ENCODE results near the gene TRIM29. TPM values are rescaled to one million over a fixed set of nuclear protein-coding genes. Genes with fewer than 3 reads are reported as not detected.
A peak's percentile ranks its signal among the peaks of the same experiment; 100 is the strongest.

Gene TRIM29
- total and polyA plus RNA-seq, 2 of the 13 experiments (the other 11 are each of a cell fraction or from before 2014, with no cell fraction given) = 0.86 TPM

DNA sequence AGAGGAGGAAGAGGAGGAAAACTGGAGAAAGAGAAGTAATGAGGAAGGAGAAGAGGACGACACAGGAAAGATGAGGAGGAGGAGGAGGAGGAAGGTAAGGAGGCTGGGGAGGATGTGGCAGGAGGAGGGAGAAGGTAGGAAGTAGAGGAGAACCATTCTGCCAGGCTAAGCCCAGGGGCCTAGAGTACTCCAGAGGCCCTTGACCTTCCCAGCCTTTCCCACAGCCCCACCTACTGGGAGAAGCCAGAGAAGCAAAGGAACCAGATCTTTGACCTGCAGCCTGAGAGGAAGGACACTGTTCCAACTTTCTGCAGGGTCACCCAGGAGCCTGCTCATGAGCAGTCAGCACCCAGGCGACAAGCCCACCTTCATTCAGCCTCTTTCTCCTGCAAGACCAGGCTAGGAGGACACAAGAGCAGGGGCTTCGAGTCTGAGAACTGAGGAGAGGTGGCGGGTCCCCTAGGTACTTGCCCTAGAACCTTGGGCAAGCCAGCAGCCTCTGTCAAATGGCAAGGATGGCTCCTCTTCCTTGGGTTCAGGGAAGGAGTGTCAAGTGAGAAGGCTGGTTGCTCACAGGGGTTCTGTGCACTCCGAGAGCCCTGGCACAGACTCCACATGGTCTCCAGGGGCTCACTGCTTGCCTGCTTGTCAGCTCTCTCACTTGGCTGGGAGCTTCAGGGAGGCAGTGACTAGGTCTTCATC, 45.0 kb upstream of the TRIM29 start (continued):
- TF ChIP-seq, protein P1, sequence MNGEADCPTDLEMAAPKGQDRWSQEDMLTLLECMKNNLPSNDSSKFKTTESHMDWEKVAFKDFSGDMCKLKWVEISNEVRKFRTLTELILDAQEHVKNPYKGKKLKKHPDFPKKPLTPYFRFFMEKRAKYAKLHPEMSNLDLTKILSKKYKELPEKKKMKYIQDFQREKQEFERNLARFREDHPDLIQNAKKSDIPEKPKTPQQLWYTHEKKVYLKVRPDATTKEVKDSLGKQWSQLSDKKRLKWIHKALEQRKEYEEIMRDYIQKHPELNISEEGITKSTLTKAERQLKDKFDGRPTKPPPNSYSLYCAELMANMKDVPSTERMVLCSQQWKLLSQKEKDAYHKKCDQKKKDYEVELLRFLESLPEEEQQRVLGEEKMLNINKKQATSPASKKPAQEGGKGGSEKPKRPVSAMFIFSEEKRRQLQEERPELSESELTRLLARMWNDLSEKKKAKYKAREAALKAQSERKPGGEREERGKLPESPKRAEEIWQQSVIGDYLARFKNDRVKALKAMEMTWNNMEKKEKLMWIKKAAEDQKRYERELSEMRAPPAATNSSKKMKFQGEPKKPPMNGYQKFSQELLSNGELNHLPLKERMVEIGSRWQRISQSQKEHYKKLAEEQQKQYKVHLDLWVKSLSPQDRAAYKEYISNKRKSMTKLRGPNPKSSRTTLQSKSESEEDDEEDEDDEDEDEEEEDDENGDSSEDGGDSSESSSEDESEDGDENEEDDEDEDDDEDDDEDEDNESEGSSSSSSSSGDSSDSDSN (CRISPR knock-in tag; IDR thresholded peaks at IDR 0.05) = no peak; the same call in 1 of the 2 replicates
- TF ChIP-seq PAX8 (CRISPR knock-in tag; IDR thresholded peaks at IDR 0.05; ENCODE audit: borderline replicate concordance) (no peak), GFI1 (CRISPR knock-in tag; IDR thresholded peaks at IDR 0.05; ENCODE audit: borderline replicate concordance) (0 out of 2 replicates have a peak, but pooled peaks have one; percentile 50), CAMTA2 (CRISPR knock-in tag; IDR thresholded peaks at IDR 0.05; ENCODE audit: borderline replicate concordance) (no peak), MED1 (CRISPR knock-in tag; IDR thresholded peaks at IDR 0.05) (peak; percentile 65), HOXA3 (CRISPR knock-in tag; IDR thresholded peaks at IDR 0.05) (peak; percentile 61; the same call in 1 of the 2 replicates), ZNF501 (CRISPR knock-in tag; IDR thresholded peaks at IDR 0.05) (no peak), ZNF614 (CRISPR knock-in tag; IDR thresholded peaks at IDR 0.05; ENCODE audit: borderline replicate concordance) (peak; percentile 66; the same call in 1 of the 2 replicates), YEATS4 (CRISPR knock-in tag; IDR thresholded peaks at IDR 0.05; ENCODE audit: borderline replicate concordance) (no peak), MYNN (CRISPR knock-in tag; IDR thresholded peaks at IDR 0.05; ENCODE audit: low read depth) (no peak), TAF1 (CRISPR knock-in tag; IDR thresholded peaks at IDR 0.05) (no peak), XRCC5 (optimal IDR thresholded peaks at IDR 0.05; ENCODE audit: low read length) (peak; percentile 76)
- TF ChIP-seq, protein P2, sequence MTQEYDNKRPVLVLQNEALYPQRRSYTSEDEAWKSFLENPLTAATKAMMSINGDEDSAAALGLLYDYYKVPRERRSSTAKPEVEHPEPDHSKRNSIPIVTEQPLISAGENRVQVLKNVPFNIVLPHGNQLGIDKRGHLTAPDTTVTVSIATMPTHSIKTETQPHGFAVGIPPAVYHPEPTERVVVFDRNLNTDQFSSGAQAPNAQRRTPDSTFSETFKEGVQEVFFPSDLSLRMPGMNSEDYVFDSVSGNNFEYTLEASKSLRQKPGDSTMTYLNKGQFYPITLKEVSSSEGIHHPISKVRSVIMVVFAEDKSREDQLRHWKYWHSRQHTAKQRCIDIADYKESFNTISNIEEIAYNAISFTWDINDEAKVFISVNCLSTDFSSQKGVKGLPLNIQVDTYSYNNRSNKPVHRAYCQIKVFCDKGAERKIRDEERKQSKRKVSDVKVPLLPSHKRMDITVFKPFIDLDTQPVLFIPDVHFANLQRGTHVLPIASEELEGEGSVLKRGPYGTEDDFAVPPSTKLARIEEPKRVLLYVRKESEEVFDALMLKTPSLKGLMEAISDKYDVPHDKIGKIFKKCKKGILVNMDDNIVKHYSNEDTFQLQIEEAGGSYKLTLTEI (CRISPR knock-in tag; conservative IDR thresholded peaks at IDR 0.05) = no peak
- TF ChIP-seq, protein P3, sequence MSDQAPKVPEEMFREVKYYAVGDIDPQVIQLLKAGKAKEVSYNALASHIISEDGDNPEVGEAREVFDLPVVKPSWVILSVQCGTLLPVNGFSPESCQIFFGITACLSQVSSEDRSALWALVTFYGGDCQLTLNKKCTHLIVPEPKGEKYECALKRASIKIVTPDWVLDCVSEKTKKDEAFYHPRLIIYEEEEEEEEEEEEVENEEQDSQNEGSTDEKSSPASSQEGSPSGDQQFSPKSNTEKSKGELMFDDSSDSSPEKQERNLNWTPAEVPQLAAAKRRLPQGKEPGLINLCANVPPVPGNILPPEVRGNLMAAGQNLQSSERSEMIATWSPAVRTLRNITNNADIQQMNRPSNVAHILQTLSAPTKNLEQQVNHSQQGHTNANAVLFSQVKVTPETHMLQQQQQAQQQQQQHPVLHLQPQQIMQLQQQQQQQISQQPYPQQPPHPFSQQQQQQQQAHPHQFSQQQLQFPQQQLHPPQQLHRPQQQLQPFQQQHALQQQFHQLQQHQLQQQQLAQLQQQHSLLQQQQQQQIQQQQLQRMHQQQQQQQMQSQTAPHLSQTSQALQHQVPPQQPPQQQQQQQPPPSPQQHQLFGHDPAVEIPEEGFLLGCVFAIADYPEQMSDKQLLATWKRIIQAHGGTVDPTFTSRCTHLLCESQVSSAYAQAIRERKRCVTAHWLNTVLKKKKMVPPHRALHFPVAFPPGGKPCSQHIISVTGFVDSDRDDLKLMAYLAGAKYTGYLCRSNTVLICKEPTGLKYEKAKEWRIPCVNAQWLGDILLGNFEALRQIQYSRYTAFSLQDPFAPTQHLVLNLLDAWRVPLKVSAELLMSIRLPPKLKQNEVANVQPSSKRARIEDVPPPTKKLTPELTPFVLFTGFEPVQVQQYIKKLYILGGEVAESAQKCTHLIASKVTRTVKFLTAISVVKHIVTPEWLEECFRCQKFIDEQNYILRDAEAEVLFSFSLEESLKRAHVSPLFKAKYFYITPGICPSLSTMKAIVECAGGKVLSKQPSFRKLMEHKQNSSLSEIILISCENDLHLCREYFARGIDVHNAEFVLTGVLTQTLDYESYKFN (CRISPR knock-in tag; conservative IDR thresholded peaks at IDR 0.05) = peak; percentile 35; the same call in 1 of the 2 replicates
- TF ChIP-seq, protein P4, sequence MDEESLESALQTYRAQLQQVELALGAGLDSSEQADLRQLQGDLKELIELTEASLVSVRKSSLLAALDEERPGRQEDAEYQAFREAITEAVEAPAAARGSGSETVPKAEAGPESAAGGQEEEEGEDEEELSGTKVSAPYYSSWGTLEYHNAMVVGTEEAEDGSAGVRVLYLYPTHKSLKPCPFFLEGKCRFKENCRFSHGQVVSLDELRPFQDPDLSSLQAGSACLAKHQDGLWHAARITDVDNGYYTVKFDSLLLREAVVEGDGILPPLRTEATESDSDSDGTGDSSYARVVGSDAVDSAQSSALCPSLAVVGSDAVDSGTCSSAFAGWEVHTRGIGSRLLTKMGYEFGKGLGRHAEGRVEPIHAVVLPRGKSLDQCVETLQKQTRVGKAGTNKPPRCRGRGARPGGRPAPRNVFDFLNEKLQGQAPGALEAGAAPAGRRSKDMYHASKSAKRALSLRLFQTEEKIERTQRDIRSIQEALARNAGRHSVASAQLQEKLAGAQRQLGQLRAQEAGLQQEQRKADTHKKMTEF (CRISPR knock-in tag; IDR thresholded peaks at IDR 0.05) = peak; percentile 49; the same call in 1 of the 2 replicates
- TF ChIP-seq, protein P5, sequence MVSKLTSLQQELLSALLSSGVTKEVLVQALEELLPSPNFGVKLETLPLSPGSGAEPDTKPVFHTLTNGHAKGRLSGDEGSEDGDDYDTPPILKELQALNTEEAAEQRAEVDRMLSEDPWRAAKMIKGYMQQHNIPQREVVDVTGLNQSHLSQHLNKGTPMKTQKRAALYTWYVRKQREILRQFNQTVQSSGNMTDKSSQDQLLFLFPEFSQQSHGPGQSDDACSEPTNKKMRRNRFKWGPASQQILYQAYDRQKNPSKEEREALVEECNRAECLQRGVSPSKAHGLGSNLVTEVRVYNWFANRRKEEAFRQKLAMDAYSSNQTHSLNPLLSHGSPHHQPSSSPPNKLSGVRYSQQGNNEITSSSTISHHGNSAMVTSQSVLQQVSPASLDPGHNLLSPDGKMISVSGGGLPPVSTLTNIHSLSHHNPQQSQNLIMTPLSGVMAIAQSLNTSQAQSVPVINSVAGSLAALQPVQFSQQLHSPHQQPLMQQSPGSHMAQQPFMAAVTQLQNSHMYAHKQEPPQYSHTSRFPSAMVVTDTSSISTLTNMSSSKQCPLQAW (CRISPR knock-in tag; IDR thresholded peaks at IDR 0.05) = peak; percentile 70

Data from HepG2 (cell line).